HEK293T (cell line): ENCODE results near the gene PLEKHA6.

ENCODE experiments used
- ARNT ChIP-seq: fragments of 450-650 bp; IDR thresholded peaks from 2 replicates; pipeline ENCODE4 v1.6.1; 2017; ENCODE audit warnings: mild to moderate bottlenecking
- ELF4 ChIP-seq: fragments of 450-650 bp; IDR thresholded peaks from 2 replicates; pipeline ENCODE4 v1.6.1; 2017; ENCODE audit warnings: antibody characterized with exemption
- FOXA1 ChIP-seq: fragments of 450-650 bp; IDR thresholded peaks from 2 replicates; pipeline ENCODE4 v1.6.1; 2016; ENCODE audit warnings: mild to moderate bottlenecking
- NFRKB ChIP-seq: fragments of 450-650 bp; IDR thresholded peaks from 2 replicates; pipeline ENCODE4 v1.6.1; 2016; ENCODE audit warnings: mild to moderate bottlenecking, moderate library complexity
- PKNOX1 ChIP-seq: fragments of 450-650 bp; IDR thresholded peaks from 2 replicates; pipeline ENCODE4 v1.6.1; 2016
- SP1 ChIP-seq: fragments of 450-650 bp; IDR thresholded peaks from 2 replicates; pipeline ENCODE4 v1.6.1; 2017
- SUZ12 ChIP-seq: fragments of 450-650 bp; IDR thresholded peaks from 2 replicates; pipeline ENCODE4 v1.6.1; 2016; ENCODE audit warnings: mild to moderate bottlenecking
- TARDBP ChIP-seq: fragments of 450-650 bp; IDR thresholded peaks from 2 replicates; pipeline ENCODE4 v1.6.1; 2016
- ZNF384 ChIP-seq: fragments of 450-650 bp; IDR thresholded peaks from 2 replicates; pipeline ENCODE4 v1.6.1; 2016

- TF ChIP-seq SP1 (no peak), TARDBP (no peak), SUZ12 (no peak), ZNF384 (no peak), ELF4 (no peak), PKNOX1 (no peak), ARNT (no peak), NFRKB (no peak), FOXA1 (no peak)
These were observed 45.4 kb downstream of the PLEKHA6 start for GRCh38 chr1:204314171-204314892.
